SK-N-SH treated with all-trans-retinoic acid at 6 μM for 48 hours (cell line): ENCODE measurements around the gene SEMA4B.

Source experiments
- ATAC-seq: fragments of 200-7000 bp; cut with Tn5 transposase; 3 replicates; pipeline ENCODE4 v1.9.1; 2020; ENCODE audit warnings: mild to moderate bottlenecking, moderate library complexity
- ARNTL ChIP-seq: fragments of 450-650 bp; formaldehyde crosslinking; IDR thresholded peaks from 2 replicates; pipeline ENCODE4 v1.5.0; 2020; ENCODE audit warnings: low read depth, mild to moderate bottlenecking, moderate library complexity, borderline replicate concordance
- BACH2 ChIP-seq: fragments of 250-450 bp; sonication (Bioruptor Pico); IDR thresholded peaks from 2 replicates; pipeline ENCODE4 v1.9.0; 2021; ENCODE audit warnings: mild to moderate bottlenecking, borderline replicate concordance
- CSDC2 ChIP-seq: fragments of 250-450 bp; sonication (Bioruptor Pico); IDR thresholded peaks from 2 replicates; pipeline ENCODE4 v1.5.0; 2020; ENCODE audit warnings: mild to moderate bottlenecking, moderate library complexity
- ESRRG ChIP-seq: fragments of 250-450 bp; sonication (Bioruptor Pico); IDR thresholded peaks from 2 replicates; pipeline ENCODE4 v1.6.1; 2021; ENCODE audit warnings: mild to moderate bottlenecking
- GLIS3 ChIP-seq: fragments of 250-450 bp; sonication (Bioruptor Pico); IDR thresholded peaks from 2 replicates; pipeline ENCODE4 v1.5.0; 2020; ENCODE audit warnings: mild to moderate bottlenecking, moderate library complexity
- ISL1 ChIP-seq: fragments of 250-450 bp; sonication (Bioruptor Pico); IDR thresholded peaks from 2 replicates; pipeline ENCODE4 v2.1.2; 2022; ENCODE audit warnings: mild to moderate bottlenecking, moderate library complexity
- OSR1 ChIP-seq: fragments of 250-450 bp; sonication (Bioruptor Pico); IDR thresholded peaks from 2 replicates; pipeline ENCODE4 v1.8.0; 2022; ENCODE audit warnings: moderate library complexity, mild to moderate bottlenecking, inconsistent platforms
- PPARA ChIP-seq: fragments of 250-450 bp; sonication (Bioruptor Pico); IDR thresholded peaks from 2 replicates; pipeline ENCODE4 v1.5.0; 2020; ENCODE audit warnings: mild to moderate bottlenecking, borderline replicate concordance
- RARB ChIP-seq: fragments of 250-450 bp; sonication (Bioruptor Pico); IDR thresholded peaks from 2 replicates; pipeline ENCODE4 v1.8.0; 2021; ENCODE audit warnings: mild to moderate bottlenecking, moderate library complexity
- SNAI2 ChIP-seq: fragments of 250-450 bp; sonication (Bioruptor Pico); IDR thresholded peaks from 2 replicates; pipeline ENCODE4 v1.5.0; 2020; ENCODE audit warnings: mild to moderate bottlenecking, moderate library complexity
- TCF4 ChIP-seq: fragments of 250-450 bp; sonication (Bioruptor Pico); IDR thresholded peaks from 2 replicates; pipeline ENCODE4 v1.8.0; 2021; ENCODE audit warnings: mild to moderate bottlenecking, moderate library complexity, borderline replicate concordance
- TOX ChIP-seq: fragments of 250-450 bp; sonication (Bioruptor Pico); IDR thresholded peaks from 2 replicates; pipeline ENCODE4 v1.8.0; 2021; ENCODE audit warnings: mild to moderate bottlenecking, moderate library complexity, borderline replicate concordance
- ZC3H10 ChIP-seq: fragments of 250-450 bp; sonication (Bioruptor Pico); IDR thresholded peaks from 2 replicates; pipeline ENCODE4 v1.5.1; 2021; ENCODE audit warnings: mild to moderate bottlenecking, moderate library complexity
- ZFP3 ChIP-seq: fragments of 250-450 bp; sonication (Bioruptor Pico); IDR thresholded peaks from 2 replicates; pipeline ENCODE4 v1.5.0; 2020; ENCODE audit warnings: mild to moderate bottlenecking, moderate library complexity
- ZFP30 ChIP-seq: fragments of 450-650 bp; formaldehyde crosslinking; IDR thresholded peaks from 2 replicates; pipeline ENCODE4 v1.5.0; 2022; ENCODE audit warnings: mild to moderate bottlenecking, moderate library complexity
- ZNF565 ChIP-seq: fragments of 450-650 bp; formaldehyde crosslinking; conservative IDR thresholded peaks from 2 replicates; pipeline ENCODE4 v1.5.0; 2020; ENCODE audit warnings: low read depth, mild to moderate bottlenecking, moderate library complexity
- ZNF70 ChIP-seq: fragments of 450-650 bp; formaldehyde crosslinking; IDR thresholded peaks from 2 replicates; pipeline ENCODE4 v1.5.0; 2020; ENCODE audit warnings: mild to moderate bottlenecking, moderate library complexity
- ZNF8 ChIP-seq: fragments of 450-650 bp; formaldehyde crosslinking; IDR thresholded peaks from 2 replicates; pipeline ENCODE4 v1.5.0; 2020; ENCODE audit warnings: mild to moderate bottlenecking, moderate library complexity
- TF ChIP-seq, protein P1 (sequence below): fragments of 250-450 bp; sonication (Bioruptor Pico); IDR thresholded peaks from 2 replicates; pipeline ENCODE4 v1.5.1; 2020; ENCODE audit warnings: low read depth, mild to moderate bottlenecking, moderate library complexity
- TF ChIP-seq, protein P2 (sequence below): fragments of 250-450 bp; sonication (Bioruptor Pico); IDR thresholded peaks from 2 replicates; pipeline ENCODE4 v1.5.0; 2020; ENCODE audit warnings: mild to moderate bottlenecking, moderate library complexity
- TF ChIP-seq, protein P3 (sequence below): fragments of 250-450 bp; sonication (Bioruptor Pico); IDR thresholded peaks from 2 replicates; pipeline ENCODE4 v1.8.0; 2020; ENCODE audit warnings: mild to moderate bottlenecking, moderate library complexity, borderline replicate concordance
- TF ChIP-seq, protein P4 (sequence below): fragments of 250-450 bp; sonication (Bioruptor Pico); IDR thresholded peaks from 2 replicates; pipeline ENCODE4 v1.8.0; 2021; ENCODE audit warnings: low read depth, mild to moderate bottlenecking, moderate library complexity, borderline replicate concordance

SEMA4B gene

DNA sequence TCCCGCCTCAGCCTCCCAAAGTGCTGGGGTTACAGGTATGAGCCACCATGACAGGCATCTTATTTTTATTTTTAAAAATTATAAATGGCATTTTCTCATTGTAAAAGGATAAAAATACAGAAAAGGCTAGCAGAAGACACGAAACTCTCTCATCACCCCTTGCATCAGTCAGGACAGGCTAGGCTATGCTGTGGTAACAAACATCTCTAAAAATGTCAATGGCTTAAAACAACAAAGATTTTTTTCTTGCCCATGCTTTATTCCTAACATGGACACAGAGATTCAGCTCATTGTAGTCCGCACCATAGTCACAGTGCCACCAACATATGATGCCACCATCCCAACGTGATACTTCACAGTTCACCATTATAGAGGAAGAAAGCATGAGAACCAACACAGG lies 34.0 kb upstream of the SEMA4B start:
- ATAC-seq, result no peak
- TF ChIP-seq TOX (CRISPR knock-in tag), result no peak
- TF ChIP-seq ZNF70 (CRISPR knock-in tag), result no peak
- TF ChIP-seq RARB, result no peak
- no peak for TF ChIP-seq PPARA (CRISPR knock-in tag)
- TF ChIP-seq, protein P1, sequence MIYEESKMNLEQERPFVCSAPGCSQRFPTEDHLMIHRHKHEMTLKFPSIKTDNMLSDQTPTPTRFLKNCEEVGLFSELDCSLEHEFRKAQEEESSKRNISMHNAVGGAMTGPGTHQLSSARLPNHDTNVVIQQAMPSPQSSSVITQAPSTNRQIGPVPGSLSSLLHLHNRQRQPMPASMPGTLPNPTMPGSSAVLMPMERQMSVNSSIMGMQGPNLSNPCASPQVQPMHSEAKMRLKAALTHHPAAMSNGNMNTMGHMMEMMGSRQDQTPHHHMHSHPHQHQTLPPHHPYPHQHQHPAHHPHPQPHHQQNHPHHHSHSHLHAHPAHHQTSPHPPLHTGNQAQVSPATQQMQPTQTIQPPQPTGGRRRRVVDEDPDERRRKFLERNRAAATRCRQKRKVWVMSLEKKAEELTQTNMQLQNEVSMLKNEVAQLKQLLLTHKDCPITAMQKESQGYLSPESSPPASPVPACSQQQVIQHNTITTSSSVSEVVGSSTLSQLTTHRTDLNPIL (CRISPR knock-in tag), result no peak
- TF ChIP-seq ESRRG, result no peak
- TF ChIP-seq ZFP30 (CRISPR knock-in tag), result no peak
- no peak for TF ChIP-seq ISL1 (CRISPR knock-in tag)
- TF ChIP-seq SNAI2 (CRISPR knock-in tag), result no peak
- TF ChIP-seq ARNTL, result no peak
- TF ChIP-seq GLIS3 (CRISPR knock-in tag), result no peak
- no peak for TF ChIP-seq ZC3H10 (CRISPR knock-in tag)
- TF ChIP-seq TCF4, result no peak

DNA sequence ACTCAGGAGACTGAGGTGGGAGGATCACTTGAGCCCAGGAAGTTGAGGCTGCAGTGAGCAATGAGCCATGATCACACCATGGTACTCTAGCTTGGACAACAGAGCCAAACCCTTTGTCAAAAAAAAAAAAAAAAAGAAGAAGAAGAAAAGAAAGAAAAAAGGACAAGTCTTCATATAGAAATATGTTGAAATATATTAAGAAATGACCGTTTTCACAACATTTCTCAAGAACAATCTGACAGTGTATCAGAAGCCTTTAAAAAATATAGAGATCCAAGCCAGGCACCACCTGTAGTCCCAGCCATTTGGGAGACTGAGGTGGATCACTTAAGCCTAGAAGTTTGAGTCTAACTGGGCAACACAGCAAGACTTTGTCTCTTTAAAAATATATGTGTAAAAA lies 29.5 kb upstream of the SEMA4B start:
- no peak for TF ChIP-seq ZFP3 (CRISPR knock-in tag)
- TF ChIP-seq RARB, result no peak
- TF ChIP-seq ZNF70 (CRISPR knock-in tag), result no peak
- no peak for TF ChIP-seq ESRRG
- no peak for TF ChIP-seq ARNTL
- no peak for TF ChIP-seq CSDC2 (CRISPR knock-in tag)
- TF ChIP-seq OSR1 (CRISPR knock-in tag), result no peak
- no peak for TF ChIP-seq GLIS3 (CRISPR knock-in tag)
- TF ChIP-seq ZC3H10 (CRISPR knock-in tag), result no peak
- TF ChIP-seq ZNF565 (CRISPR knock-in tag), result no peak
- no peak for TF ChIP-seq ISL1 (CRISPR knock-in tag)
- TF ChIP-seq TOX (CRISPR knock-in tag), result no peak
- no peak for TF ChIP-seq TCF4
- TF ChIP-seq, protein P1 (CRISPR knock-in tag), result no peak
- TF ChIP-seq BACH2 (CRISPR knock-in tag), result no peak
- TF ChIP-seq, protein P2, sequence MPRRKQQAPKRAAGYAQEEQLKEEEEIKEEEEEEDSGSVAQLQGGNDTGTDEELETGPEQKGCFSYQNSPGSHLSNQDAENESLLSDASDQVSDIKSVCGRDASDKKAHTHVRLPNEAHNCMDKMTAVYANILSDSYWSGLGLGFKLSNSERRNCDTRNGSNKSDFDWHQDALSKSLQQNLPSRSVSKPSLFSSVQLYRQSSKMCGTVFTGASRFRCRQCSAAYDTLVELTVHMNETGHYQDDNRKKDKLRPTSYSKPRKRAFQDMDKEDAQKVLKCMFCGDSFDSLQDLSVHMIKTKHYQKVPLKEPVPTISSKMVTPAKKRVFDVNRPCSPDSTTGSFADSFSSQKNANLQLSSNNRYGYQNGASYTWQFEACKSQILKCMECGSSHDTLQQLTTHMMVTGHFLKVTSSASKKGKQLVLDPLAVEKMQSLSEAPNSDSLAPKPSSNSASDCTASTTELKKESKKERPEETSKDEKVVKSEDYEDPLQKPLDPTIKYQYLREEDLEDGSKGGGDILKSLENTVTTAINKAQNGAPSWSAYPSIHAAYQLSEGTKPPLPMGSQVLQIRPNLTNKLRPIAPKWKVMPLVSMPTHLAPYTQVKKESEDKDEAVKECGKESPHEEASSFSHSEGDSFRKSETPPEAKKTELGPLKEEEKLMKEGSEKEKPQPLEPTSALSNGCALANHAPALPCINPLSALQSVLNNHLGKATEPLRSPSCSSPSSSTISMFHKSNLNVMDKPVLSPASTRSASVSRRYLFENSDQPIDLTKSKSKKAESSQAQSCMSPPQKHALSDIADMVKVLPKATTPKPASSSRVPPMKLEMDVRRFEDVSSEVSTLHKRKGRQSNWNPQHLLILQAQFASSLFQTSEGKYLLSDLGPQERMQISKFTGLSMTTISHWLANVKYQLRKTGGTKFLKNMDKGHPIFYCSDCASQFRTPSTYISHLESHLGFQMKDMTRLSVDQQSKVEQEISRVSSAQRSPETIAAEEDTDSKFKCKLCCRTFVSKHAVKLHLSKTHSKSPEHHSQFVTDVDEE (CRISPR knock-in tag), result no peak
- no peak for TF ChIP-seq ZNF8
- TF ChIP-seq, protein P3, sequence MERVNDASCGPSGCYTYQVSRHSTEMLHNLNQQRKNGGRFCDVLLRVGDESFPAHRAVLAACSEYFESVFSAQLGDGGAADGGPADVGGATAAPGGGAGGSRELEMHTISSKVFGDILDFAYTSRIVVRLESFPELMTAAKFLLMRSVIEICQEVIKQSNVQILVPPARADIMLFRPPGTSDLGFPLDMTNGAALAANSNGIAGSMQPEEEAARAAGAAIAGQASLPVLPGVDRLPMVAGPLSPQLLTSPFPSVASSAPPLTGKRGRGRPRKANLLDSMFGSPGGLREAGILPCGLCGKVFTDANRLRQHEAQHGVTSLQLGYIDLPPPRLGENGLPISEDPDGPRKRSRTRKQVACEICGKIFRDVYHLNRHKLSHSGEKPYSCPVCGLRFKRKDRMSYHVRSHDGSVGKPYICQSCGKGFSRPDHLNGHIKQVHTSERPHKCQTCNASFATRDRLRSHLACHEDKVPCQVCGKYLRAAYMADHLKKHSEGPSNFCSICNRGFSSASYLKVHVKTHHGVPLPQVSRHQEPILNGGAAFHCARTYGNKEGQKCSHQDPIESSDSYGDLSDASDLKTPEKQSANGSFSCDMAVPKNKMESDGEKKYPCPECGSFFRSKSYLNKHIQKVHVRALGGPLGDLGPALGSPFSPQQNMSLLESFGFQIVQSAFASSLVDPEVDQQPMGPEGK (CRISPR knock-in tag), result no peak
- TF ChIP-seq ZFP30 (CRISPR knock-in tag), result no peak
- ATAC-seq, result no peak

DNA sequence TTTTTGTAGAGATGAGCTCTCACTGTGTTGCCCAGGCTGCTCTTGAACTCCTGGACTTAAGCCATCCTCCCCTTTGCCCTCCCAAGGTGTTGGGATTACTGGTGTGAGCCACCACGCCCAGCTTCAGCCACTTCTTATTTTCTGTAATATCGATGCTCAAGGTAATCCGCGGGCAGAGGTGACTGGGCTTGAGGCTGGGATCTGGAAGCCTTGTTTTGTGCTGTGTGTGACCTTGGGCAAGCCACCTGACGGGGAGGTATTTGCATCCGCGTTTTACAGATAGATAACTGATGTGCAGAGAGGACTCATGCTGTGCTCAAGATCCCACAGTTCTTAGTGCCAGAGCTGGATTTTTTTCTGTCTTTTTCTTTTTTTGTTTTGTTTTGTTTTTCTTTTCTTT lies 27.8 kb upstream of the SEMA4B start:
- no peak for ATAC-seq
- TF ChIP-seq, protein P4, sequence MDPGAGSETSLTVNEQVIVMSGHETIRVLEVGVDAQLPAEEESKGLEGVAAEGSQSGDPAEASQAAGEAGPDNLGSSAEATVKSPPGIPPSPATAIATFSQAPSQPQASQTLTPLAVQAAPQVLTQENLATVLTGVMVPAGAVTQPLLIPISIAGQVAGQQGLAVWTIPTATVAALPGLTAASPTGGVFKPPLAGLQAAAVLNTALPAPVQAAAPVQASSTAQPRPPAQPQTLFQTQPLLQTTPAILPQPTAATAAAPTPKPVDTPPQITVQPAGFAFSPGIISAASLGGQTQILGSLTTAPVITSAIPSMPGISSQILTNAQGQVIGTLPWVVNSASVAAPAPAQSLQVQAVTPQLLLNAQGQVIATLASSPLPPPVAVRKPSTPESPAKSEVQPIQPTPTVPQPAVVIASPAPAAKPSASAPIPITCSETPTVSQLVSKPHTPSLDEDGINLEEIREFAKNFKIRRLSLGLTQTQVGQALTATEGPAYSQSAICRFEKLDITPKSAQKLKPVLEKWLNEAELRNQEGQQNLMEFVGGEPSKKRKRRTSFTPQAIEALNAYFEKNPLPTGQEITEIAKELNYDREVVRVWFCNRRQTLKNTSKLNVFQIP, result no peak
- no peak for TF ChIP-seq RARB
- TF ChIP-seq ARNTL, result no peak
- no peak for TF ChIP-seq CSDC2 (CRISPR knock-in tag)
- TF ChIP-seq, all 23 proteins: peak for 0
